ENCODE measurements around the gene TEX22.

TEX22 gene

DNA sequence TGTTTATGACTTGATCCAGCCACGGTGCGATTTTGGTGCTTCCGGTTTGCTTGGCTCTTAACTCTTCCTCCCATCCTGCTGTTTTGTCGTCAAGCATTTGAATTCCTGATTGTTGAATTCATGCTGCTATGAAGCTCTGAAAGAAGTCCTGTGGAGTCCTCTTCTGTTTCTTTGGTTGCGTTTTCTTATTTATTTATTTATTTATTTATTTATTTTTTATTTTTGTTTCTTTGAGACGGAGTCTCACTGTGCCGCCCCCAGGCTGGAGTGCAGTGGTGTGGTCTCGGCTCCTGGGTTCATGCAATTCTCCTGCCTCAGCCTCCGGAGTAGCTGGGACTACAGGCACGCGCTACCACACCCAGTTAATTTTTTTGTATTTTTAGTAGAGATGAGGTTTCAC lies 18.3 kb downstream of the TEX22 start (continued):
- no peak for TF ChIP-seq MEIS1 (CRISPR knock-in tag; IDR thresholded peaks at IDR 0.05; ENCODE audit: borderline replicate concordance)
- TF ChIP-seq, protein P1, sequence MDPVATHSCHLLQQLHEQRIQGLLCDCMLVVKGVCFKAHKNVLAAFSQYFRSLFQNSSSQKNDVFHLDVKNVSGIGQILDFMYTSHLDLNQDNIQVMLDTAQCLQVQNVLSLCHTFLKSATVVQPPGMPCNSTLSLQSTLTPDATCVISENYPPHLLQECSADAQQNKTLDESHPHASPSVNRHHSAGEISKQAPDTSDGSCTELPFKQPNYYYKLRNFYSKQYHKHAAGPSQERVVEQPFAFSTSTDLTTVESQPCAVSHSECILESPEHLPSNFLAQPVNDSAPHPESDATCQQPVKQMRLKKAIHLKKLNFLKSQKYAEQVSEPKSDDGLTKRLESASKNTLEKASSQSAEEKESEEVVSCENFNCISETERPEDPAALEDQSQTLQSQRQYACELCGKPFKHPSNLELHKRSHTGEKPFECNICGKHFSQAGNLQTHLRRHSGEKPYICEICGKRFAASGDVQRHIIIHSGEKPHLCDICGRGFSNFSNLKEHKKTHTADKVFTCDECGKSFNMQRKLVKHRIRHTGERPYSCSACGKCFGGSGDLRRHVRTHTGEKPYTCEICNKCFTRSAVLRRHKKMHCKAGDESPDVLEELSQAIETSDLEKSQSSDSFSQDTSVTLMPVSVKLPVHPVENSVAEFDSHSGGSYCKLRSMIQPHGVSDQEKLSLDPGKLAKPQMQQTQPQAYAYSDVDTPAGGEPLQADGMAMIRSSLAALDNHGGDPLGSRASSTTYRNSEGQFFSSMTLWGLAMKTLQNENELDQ (tag by site-specific recombination; IDR thresholded peaks at IDR 0.05; ENCODE audit: low read depth), result no peak
- TF ChIP-seq ZNF433 (tag by site-specific recombination; IDR thresholded peaks at IDR 0.05; ENCODE audit: low read depth), result 0 out of 2 replicates have a peak, but pooled peaks have one; percentile 36
- TF ChIP-seq ZNF558 (tag by site-specific recombination; IDR thresholded peaks at IDR 0.05), result peak; percentile 54; the same call in 1 of the 2 replicates
- 0 out of 2 replicates have a peak, but pooled peaks have one; percentile 14 for TF ChIP-seq ZNF140 (tag by site-specific recombination; IDR thresholded peaks at IDR 0.05)
- peak; percentile 27; the same call in 1 of the 2 replicates for TF ChIP-seq ZNF654 (tag by site-specific recombination; IDR thresholded peaks at IDR 0.05; ENCODE audit: low read depth)
- no peak for TF ChIP-seq ZBTB7A (tag by site-specific recombination; IDR thresholded peaks at IDR 0.05; ENCODE audit: low read depth)
- peak; percentile 86 for TF ChIP-seq ZNF394 (tag by site-specific recombination; IDR thresholded peaks at IDR 0.05; ENCODE audit: borderline replicate concordance)
- TF ChIP-seq, protein P2, sequence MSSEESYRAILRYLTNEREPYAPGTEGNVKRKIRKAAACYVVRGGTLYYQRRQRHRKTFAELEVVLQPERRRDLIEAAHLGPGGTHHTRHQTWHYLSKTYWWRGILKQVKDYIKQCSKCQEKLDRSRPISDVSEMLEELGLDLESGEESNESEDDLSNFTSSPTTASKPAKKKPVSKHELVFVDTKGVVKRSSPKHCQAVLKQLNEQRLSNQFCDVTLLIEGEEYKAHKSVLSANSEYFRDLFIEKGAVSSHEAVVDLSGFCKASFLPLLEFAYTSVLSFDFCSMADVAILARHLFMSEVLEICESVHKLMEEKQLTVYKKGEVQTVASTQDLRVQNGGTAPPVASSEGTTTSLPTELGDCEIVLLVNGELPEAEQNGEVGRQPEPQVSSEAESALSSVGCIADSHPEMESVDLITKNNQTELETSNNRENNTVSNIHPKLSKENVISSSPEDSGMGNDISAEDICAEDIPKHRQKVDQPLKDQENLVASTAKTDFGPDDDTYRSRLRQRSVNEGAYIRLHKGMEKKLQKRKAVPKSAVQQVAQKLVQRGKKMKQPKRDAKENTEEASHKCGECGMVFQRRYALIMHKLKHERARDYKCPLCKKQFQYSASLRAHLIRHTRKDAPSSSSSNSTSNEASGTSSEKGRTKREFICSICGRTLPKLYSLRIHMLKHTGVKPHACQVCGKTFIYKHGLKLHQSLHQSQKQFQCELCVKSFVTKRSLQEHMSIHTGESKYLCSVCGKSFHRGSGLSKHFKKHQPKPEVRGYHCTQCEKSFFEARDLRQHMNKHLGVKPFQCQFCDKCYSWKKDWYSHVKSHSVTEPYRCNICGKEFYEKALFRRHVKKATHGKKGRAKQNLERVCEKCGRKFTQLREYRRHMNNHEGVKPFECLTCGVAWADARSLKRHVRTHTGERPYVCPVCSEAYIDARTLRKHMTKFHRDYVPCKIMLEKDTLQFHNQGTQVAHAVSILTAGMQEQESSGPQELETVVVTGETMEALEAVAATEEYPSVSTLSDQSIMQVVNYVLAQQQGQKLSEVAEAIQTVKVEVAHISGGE (tag by site-specific recombination; conservative IDR thresholded peaks at IDR 0.05; ENCODE audit: low read depth), result peak; percentile 48; the same call in 1 of the 2 replicates
- no peak for TF ChIP-seq ZNF785 (tag by site-specific recombination; IDR thresholded peaks at IDR 0.05)
- TF ChIP-seq, protein P3, sequence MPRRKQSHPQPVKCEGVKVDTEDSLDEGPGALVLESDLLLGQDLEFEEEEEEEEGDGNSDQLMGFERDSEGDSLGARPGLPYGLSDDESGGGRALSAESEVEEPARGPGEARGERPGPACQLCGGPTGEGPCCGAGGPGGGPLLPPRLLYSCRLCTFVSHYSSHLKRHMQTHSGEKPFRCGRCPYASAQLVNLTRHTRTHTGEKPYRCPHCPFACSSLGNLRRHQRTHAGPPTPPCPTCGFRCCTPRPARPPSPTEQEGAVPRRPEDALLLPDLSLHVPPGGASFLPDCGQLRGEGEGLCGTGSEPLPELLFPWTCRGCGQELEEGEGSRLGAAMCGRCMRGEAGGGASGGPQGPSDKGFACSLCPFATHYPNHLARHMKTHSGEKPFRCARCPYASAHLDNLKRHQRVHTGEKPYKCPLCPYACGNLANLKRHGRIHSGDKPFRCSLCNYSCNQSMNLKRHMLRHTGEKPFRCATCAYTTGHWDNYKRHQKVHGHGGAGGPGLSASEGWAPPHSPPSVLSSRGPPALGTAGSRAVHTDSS (tag by site-specific recombination; IDR thresholded peaks at IDR 0.05), result no peak
- TF ChIP-seq ZNF560 (tag by site-specific recombination; IDR thresholded peaks at IDR 0.05; ENCODE audit: borderline replicate concordance), result peak; percentile 62; the same call in 1 of the 2 replicates

DNA sequence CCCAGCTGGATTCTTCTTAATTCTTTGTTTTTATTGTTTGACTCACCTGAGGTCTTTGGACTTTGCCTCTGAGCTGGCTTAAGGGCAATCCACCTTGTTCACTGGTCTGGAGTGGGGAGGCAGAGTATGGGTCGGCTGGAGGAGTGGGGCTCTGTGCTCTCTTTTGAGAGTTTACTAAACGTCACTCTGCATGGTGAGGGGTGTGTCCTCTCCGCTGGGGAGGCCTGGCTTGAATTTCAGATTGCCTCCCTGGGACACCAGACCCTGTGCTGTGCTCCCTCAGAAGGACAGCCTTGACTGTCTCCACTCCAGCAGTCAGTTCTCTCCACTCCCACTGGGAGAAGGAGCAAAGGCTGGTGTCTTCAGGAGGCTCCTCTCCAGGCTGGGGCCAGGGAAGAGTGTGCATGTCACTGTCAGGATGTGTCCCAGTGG lies 19.4 kb downstream of the TEX22 start:
- Histone ChIP-seq H3K4me3 (ENCODE audit: low read depth, low read length) (no peak overlapping the region), H3K4me1 (ENCODE audit: control insufficient read depth, insufficient read depth, low read length) (peaks cover 9% of the 10 kb centered on the region), H3K36me3 (ENCODE audit: control insufficient read depth in 2 of 2, insufficient read depth in 1 of 2, low read length in 2 of 2) (peaks cover 0 to 16% of the 10 kb centered on the region in 2 experiments; a peak in 2 of 3 replicates), H3K27ac (ENCODE audit: extremely low read depth, low read depth, low read length) (no peak overlapping the region), H3K9me3 (ENCODE audit: control insufficient read depth, insufficient read depth, low read depth, low read length) (no peaks in the 10 kb centered on the region)
- POLR2A ChIA-PET, result no interaction called here
- CTCF ChIA-PET, result interaction anchor here (1.3 kb wide), 1 partner anchor 72 kb away, joined by 4 read pairs; no protein-coding TSS in a partner anchor
- TF ChIP-seq, protein P4, sequence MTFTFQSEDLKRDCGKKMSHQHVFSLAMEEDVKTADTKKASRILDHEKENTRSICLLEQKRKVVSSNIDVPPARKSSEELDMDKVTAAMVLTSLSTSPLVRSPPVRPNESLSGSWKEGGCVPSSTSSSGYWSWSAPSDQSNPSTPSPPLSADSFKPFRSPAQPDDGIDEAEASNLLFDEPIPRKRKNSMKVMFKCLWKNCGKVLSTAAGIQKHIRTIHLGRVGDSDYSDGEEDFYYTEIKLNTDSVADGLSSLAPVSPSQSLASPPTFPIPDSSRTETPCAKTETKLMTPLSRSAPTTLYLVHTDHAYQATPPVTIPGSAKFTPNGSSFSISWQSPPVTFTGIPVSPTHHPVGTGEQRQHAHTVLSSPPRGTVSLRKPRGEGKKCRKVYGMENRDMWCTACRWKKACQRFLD (tag by site-specific recombination; IDR thresholded peaks at IDR 0.05), result no peak
- TF ChIP-seq HOXA7 (CRISPR knock-in tag; IDR thresholded peaks at IDR 0.05; ENCODE audit: borderline replicate concordance), result no peak
- no peak for TF ChIP-seq ZNF350 (tag by site-specific recombination; IDR thresholded peaks at IDR 0.05)
- 0 out of 2 replicates have a peak, but pooled peaks have one; percentile 9 for TF ChIP-seq BCL11B (tag by site-specific recombination; IDR thresholded peaks at IDR 0.05; ENCODE audit: low read depth)
- TF ChIP-seq IKZF3 (tag by site-specific recombination; IDR thresholded peaks at IDR 0.05), result no peak
- TF ChIP-seq, protein P5, sequence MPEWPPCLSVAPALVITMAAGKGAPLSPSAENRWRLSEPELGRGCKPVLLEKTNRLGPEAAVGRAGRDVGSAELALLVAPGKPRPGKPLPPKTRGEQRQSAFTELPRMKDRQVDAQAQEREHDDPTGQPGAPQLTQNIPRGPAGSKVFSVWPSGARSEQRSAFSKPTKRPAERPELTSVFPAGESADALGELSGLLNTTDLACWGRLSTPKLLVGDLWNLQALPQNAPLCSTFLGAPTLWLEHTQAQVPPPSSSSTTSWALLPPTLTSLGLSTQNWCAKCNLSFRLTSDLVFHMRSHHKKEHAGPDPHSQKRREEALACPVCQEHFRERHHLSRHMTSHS (tag by site-specific recombination; IDR thresholded peaks at IDR 0.05), result no peak
- TF ChIP-seq ZIC2 (tag by site-specific recombination; IDR thresholded peaks at IDR 0.05), result peak; percentile 81
- peak; percentile 79 for TF ChIP-seq GLIS1 (tag by site-specific recombination; IDR thresholded peaks at IDR 0.05)
- no peak for TF ChIP-seq ZNF660 (tag by site-specific recombination; IDR thresholded peaks at IDR 0.05)
- no peak for TF ChIP-seq ZNF10 (tag by site-specific recombination; IDR thresholded peaks at IDR 0.05)
- no peak for TF ChIP-seq ZNF610 (tag by site-specific recombination; IDR thresholded peaks at IDR 0.05; ENCODE audit: borderline replicate concordance)
- TF ChIP-seq ZNF521 (tag by site-specific recombination; IDR thresholded peaks at IDR 0.05), result no peak
- no peak for TF ChIP-seq KLF7 (tag by site-specific recombination; IDR thresholded peaks at IDR 0.05; ENCODE audit: borderline replicate concordance)
- no peak for TF ChIP-seq ZNF776 (tag by site-specific recombination; IDR thresholded peaks at IDR 0.05; ENCODE audit: borderline replicate concordance)
- TF ChIP-seq KLF9 (tag by site-specific recombination; IDR thresholded peaks at IDR 0.05; ENCODE audit: low read depth), result no peak
